WI38 (cell line): ENCODE data around the gene SUSD6.

Source experiments
- H3K4me3 ChIP-seq: 2 replicates; pipeline ENCODE4 v1.5.1; 2011; ENCODE audit warnings: low read depth, mild to moderate bottlenecking, control low read depth, low read length
- CTCF ChIP-seq: IDR thresholded peaks from 2 replicates; pipeline ENCODE4 v1.5.1; 2012; ENCODE audit warnings: low read depth, mild to moderate bottlenecking, control low read depth, low read length

Gene SUSD6

GRCh38 chr14:69683971-69684370, 72.6 kb downstream of the SUSD6 start:
- no peak overlapping the region for H3K4me3 ChIP-seq

GRCh38 chr14:69684461-69685217, 73.2 kb downstream of the SUSD6 start:
- H3K4me3 ChIP-seq = no peak overlapping the region
- TF ChIP-seq CTCF = no peak

More at GRCh38 chr14:69683971-69684370, 72.6 kb downstream of the SUSD6 start:
- no peak for TF ChIP-seq CTCF

- no peak for TF ChIP-seq CTCF
- no peak overlapping the region for H3K4me3 ChIP-seq
Observed at GRCh38 chr14:69685218-69685616, 73.8 kb downstream of the SUSD6 start.

GRCh38 chr14:69685716-69686115, 74.3 kb downstream of the SUSD6 start:
- no peak for TF ChIP-seq CTCF
- H3K4me3 ChIP-seq = no peak overlapping the region

GRCh38 chr14:69687606-69688298, 76.4 kb downstream of the SUSD6 start:
- no peak overlapping the region for H3K4me3 ChIP-seq
- no peak for TF ChIP-seq CTCF

GRCh38 chr14:69688299-69688649, 76.9 kb downstream of the SUSD6 start:
- no peak for TF ChIP-seq CTCF
- H3K4me3 ChIP-seq = no peak overlapping the region

- no peak for TF ChIP-seq CTCF
- no peak overlapping the region for H3K4me3 ChIP-seq
Observed at GRCh38 chr14:69690042-69690441, 78.6 kb downstream of the SUSD6 start.
